A673 (cell line): ENCODE results near the gene CNTN5. TPM values are rescaled to one million over a fixed set of nuclear protein-coding genes. Genes with fewer than 3 reads are reported as not detected.

ENCODE experiments used
- BruUV-seq: library from RNA; stranded (reverse); fragments of 400-500 nt; replicated peaks from 2 replicates; lab custom pipeline; 2021; lab: Mats Ljungman, UMichigan
- CTCF ChIA-PET: fragments of 300-600 bp; sonication (Branson Sonifier 250); formaldehyde crosslinking; loops from one replicate; lab custom pipeline; 2022; ENCODE audit warnings: antibody characterized with exemption; lab: Charles Lee
- POLR2A ChIA-PET: fragments of 300-600 bp; sonication (Branson Sonifier 250); formaldehyde crosslinking; loops from one replicate; lab custom pipeline; 2022; ENCODE audit warnings: antibody characterized with exemption; ENCODE audit not compliant: low non-redundant PET; lab: Charles Lee
- DNase-seq: peaks from one replicate; pipeline ENCODE4 v3.0.0-alpha.2; 2015; ENCODE audit warnings: low spot score
- H3K27ac ChIP-seq: fragments of 200-600 bp; sonication (generic); 2 replicates; pipeline ENCODE4 v1.5.1; 2016; ENCODE audit warnings: mixed run types, low read depth, mild to moderate bottlenecking, mixed read lengths, antibody characterized with exemption, low read length; ENCODE audit not compliant: poor library complexity, severe bottlenecking
- H3K27me3 ChIP-seq: fragments of 200-600 bp; sonication (generic); replicated peaks from 2 replicates; pipeline ENCODE4 v1.6.1; 2017; ENCODE audit warnings: mixed run types, low read depth, mild to moderate bottlenecking, mixed read lengths, antibody characterized with exemption, low read length; ENCODE audit not compliant: insufficient read depth, poor library complexity
- H3K36me3 ChIP-seq: fragments of 200-600 bp; sonication (generic); 2 replicates; pipeline ENCODE4 v1.6.1; 2016; ENCODE audit warnings: mixed run types, mild to moderate bottlenecking, mixed read lengths, antibody characterized with exemption, low read length; ENCODE audit not compliant: insufficient read depth, poor library complexity, severe bottlenecking
- H3K4me1 ChIP-seq: fragments of 200-600 bp; sonication (generic); 2 replicates; pipeline ENCODE4 v1.6.1; 2017; ENCODE audit warnings: mixed run types, mild to moderate bottlenecking, mixed read lengths, antibody characterized with exemption, low read length; ENCODE audit not compliant: insufficient read depth, poor library complexity, severe bottlenecking
- H3K4me3 ChIP-seq: fragments of 200-600 bp; sonication (generic); 2 replicates; pipeline ENCODE4 v1.5.1; 2016; ENCODE audit warnings: low read depth, mixed run types, mild to moderate bottlenecking, mixed read lengths, low read length; ENCODE audit not compliant: poor library complexity, severe bottlenecking
- H3K9me3 ChIP-seq: fragments of 200-600 bp; sonication (generic); 2 replicates; pipeline ENCODE4 v1.6.1; 2016; ENCODE audit warnings: mixed run types, low read depth, mild to moderate bottlenecking, mixed read lengths, antibody characterized with exemption, low read length; ENCODE audit not compliant: poor library complexity, severe bottlenecking
- CTCF ChIP-seq: fragments of 300-800, 200-600 bp; sonication (generic); conservative IDR thresholded peaks from 2 replicates; pipeline ENCODE4 v1.5.1; 2017; ENCODE audit warnings: low read depth, mild to moderate bottlenecking, antibody characterized with exemption, low read length, moderate library complexity, mixed read lengths
- EZH2 ChIP-seq: fragments of 200-600 bp; sonication (generic); IDR thresholded peaks from 2 replicates; pipeline ENCODE4 v1.6.1; 2017; ENCODE audit warnings: borderline replicate concordance, low read depth, mild to moderate bottlenecking, mixed read lengths, antibody characterized with exemption, low read length; ENCODE audit not compliant: poor library complexity, severe bottlenecking
- intact Hi-C: fragments of 100-400 bp; cut with micrococcal nuclease; formaldehyde crosslinking; loops from one replicate; pipeline ENCODE4 v1.10.0; 2022; ENCODE audit not compliant: unreplicated experiment
- total RNA-seq: library from RNA; stranded (reverse); gene quantifications from 2 replicates; pipeline ENCODE4 v1.2.3, GENCODE V29; 2021

Gene CNTN5
- total RNA-seq, 1 experiment from 2014 or later: 0.80 TPM

GRCh38 chr11:100031973-100032372 is 1011.2 kb downstream of the CNTN5 start:
- Histone ChIP-seq H3K27ac (no peak overlapping the region), H3K9me3 (no peaks in the 10 kb centered on the region), H3K27me3 (no peaks in the 10 kb centered on the region), H3K4me1 (no peaks in the 10 kb centered on the region), H3K36me3 (no peaks in the 10 kb centered on the region), H3K4me3 (no peak overlapping the region)
- ChIA-PET POLR2A (no interaction called here), CTCF (no interaction called here)
- TF ChIP-seq EZH2 (no peak), CTCF (no peak)
- no TSS peak for BruUV-seq
- DNase-seq: no peak
- intact Hi-C loops: no loop called here

DNA sequence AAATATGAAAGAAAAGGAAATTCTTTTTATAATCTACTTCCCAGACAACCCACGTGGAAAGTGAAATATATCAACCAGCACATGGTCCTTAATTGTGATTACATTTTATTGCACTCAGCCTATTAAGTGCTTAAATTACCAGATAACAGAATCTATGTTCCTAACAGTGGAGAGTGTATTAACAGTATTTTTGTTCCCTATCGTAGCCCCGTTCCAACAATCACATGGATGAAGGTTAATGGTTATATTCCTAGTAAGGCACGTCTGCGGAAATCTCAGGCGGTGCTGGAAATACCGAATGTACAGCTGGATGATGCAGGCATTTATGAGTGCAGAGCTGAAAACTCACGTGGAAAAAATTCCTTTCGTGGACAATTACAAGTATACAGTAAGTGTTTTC is 1040.3 kb downstream of the CNTN5 start:
- no peak overlapping the region for H3K27ac ChIP-seq
- peak; percentile 12 for DNase-seq
- intact Hi-C loops: no loop called here
- ChIA-PET POLR2A (no interaction called here), CTCF (no interaction called here)
- no TSS peak for BruUV-seq
- peak overlapping the region; percentile 1 for H3K4me3 ChIP-seq
- TF ChIP-seq CTCF: no peak
- no peak for TF ChIP-seq EZH2
- no peaks in the 10 kb centered on the region for H3K36me3 ChIP-seq
- no peaks in the 10 kb centered on the region for H3K9me3 ChIP-seq
- H3K4me1 ChIP-seq: no peaks in the 10 kb centered on the region
- H3K27me3 ChIP-seq: no peaks in the 10 kb centered on the region

DNA sequence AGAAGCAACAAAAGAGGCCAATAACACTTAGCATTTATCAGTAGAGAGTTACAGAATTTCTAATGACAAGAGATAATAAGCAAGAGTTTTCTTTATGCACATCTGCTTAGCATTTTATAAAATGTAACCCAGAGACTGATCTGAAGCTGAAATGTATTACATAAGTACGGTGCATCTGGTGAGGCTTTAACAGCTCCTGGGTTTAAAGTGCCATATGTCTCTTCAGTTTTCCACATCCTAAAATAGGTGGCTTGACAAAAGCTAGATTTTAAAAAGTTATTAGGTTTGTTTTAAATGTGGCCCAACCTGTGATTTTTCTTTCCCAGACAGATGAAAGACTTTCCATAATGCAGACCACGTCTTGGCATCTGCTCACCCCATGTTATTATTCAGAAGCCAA is 1045.7 kb downstream of the CNTN5 start:
- BruUV-seq: no TSS peak

More for the DNA sequence above, 1045.7 kb downstream of the CNTN5 start:
- Histone ChIP-seq H3K27ac (no peak overlapping the region), H3K4me1 (no peaks in the 10 kb centered on the region), H3K36me3 (no peaks in the 10 kb centered on the region), H3K27me3 (no peaks in the 10 kb centered on the region), H3K9me3 (no peaks in the 10 kb centered on the region), H3K4me3 (no peak overlapping the region)
- TF ChIP-seq CTCF (no peak), EZH2 (no peak)
- POLR2A ChIA-PET: no interaction called here
- CTCF ChIA-PET: no interaction called here
- intact Hi-C loops: no loop called here
- no peak for DNase-seq
